Measurements from ENCODE around the gene MPP7.
"Not testable (repeated sequence)": the region's sequence is repeated elsewhere in the genome, so short reads cannot be mapped to it uniquely, and the experiment has no call there.

MPP7 gene

DNA sequence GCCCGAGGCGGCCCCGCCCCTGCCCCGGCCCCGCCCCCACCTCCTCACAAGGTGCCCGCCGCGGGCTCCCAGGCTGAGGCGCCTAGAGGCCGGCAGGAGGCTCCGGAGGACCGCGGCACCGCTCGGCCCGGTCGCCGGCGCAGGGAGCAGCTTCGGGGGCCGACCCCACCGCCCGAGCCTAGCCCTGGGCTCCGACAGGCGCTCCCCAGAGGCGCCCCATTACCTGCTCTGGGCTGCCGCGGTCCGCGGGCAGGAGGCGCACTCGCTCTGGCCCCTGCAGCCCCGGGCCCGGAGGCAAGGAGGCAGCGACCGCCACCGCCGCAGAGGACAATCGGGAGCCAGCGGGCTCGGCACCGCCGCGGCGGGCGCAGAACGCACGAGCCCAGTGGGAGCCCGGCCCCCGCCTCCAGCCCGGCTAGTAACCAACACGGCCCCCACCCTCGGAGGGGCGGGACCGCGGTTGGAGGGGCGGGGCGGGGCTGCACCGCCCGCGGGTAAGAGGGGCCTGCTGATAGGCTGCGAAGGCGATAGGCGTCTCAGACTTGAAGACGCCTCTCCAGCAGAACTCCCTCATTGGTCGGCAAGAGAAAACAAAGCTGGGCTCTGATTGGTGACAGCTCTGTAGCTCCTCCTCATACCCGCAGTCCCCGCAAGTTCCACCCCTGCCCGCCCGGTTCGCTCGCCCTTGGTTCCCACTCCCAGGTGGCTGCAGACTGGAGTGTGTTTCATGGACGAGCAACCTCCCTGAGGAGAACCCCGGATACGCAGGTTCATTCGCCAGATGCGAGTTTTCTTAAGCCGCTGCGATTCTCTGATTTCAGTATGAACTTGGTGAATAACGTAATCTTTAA is at the start of gene MPP7:
Gene MPP7, minus strand, starts transcription at position 427 of the 851 bp plus-strand sequence. CDS start 64,460 bp downstream, outside the sequence.
- DNase-seq (ENCODE audit: low read depth): peak; percentile 90
- peak; percentile 13 for TF ChIP-seq CTCF (IDR thresholded peaks at IDR 0.05; ENCODE audit: low read depth, low read length, missing control alignments)
- peak within 1 kb of the TSS; percentile 67 for H3K4me3 ChIP-seq (ENCODE audit: low read depth, low read length)

GRCh38 chr10:28349892-28350291 is 47.0 kb upstream of the MPP7 start:
- no peak for DNase-seq (ENCODE audit: low read depth)
- TF ChIP-seq CTCF (IDR thresholded peaks at IDR 0.05; ENCODE audit: low read depth, low read length, missing control alignments): no peak
- no peak overlapping the region for H3K4me3 ChIP-seq (ENCODE audit: low read depth, low read length)

DNA sequence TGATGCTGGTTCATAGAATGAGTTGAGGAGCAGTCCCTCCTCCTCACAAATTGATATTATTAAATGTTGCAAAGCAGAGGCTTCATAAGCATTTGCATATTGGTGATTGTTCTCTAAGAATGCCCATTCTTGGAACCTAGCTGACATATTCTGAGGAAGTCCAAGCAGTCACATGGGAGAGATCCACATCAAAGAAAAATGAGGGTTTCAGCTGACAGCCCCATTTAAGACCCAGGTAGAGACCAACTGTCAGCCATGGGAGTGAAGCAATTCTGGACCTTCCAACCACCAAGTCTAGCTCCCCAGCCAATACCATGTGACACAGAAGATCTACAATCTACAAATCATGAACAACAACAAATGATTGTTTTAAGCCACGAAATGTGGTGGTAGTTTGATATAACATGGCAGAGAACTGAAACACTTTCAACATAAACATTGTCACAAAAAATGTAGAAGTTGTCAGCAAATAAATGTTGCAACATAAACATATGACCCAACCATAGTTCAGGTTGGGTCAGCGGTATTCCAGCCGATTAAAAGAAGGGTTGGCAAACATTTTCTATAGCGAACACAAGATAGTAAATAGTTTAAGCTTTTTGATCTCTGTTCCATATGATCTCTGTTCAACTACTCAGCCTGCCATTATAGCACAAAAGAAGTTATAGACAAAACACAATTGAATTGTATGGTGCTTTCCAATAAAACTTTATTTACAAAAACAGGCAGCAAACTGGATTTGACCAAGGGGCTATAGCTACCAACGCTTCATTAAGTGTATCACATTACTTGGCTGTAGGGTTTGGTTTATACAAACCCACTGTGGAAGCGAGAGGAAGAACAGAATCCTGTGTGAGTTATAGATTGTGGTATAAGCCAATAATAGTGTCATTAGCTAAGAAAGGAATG is 41.4 kb upstream of the MPP7 start:
- TF ChIP-seq CTCF (IDR thresholded peaks at IDR 0.05; ENCODE audit: low read depth, low read length, missing control alignments): no peak
- no peak for DNase-seq (ENCODE audit: low read depth)
- H3K4me3 ChIP-seq (ENCODE audit: low read depth, low read length): no peak overlapping the region

- no peak for TF ChIP-seq CTCF (IDR thresholded peaks at IDR 0.05; ENCODE audit: low read depth, low read length, missing control alignments)
- H3K4me3 ChIP-seq (ENCODE audit: low read depth, low read length): no peak overlapping the region
- no peak for DNase-seq (ENCODE audit: low read depth)
These were observed 40.4 kb upstream of the MPP7 start for GRCh38 chr10:28343252-28343651.

GRCh38 chr10:28341679-28342078 is 38.8 kb upstream of the MPP7 start:
- DNase-seq (ENCODE audit: low read depth): not testable (repeated sequence)

DNA sequence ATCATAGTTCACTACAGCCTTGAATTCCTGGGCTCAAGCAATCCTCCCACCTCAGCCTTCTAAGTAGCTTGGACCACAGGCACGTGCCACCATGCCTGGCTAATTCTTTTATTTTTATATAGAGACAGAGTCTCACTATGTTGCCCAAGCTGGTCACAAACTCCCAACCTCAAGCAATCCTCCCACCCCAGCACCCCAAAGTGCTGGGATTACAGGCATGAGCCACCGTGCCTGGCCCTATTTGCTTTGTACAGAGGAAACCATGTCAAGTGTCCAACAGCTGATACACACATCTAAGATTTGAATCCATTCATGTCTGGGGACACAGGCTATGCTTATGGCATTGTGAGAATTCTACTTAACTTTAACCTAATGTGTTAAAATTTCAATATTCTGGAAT is 29.9 kb upstream of the MPP7 start:
- DNase-seq (ENCODE audit: low read depth): no peak
- no peak for TF ChIP-seq CTCF (IDR thresholded peaks at IDR 0.05; ENCODE audit: low read depth, low read length, missing control alignments)
- no peak overlapping the region for H3K4me3 ChIP-seq (ENCODE audit: low read depth, low read length)

More at GRCh38 chr10:28341679-28342078, 38.8 kb upstream of the MPP7 start:
- not testable (repeated sequence) for H3K4me3 ChIP-seq (ENCODE audit: low read depth, low read length)

GRCh38 chr10:28331841-28332240 is 29.0 kb upstream of the MPP7 start:
- no peak for TF ChIP-seq CTCF (IDR thresholded peaks at IDR 0.05; ENCODE audit: low read depth, low read length, missing control alignments)
- no peak for DNase-seq (ENCODE audit: low read depth)
- H3K4me3 ChIP-seq (ENCODE audit: low read depth, low read length): no peak overlapping the region

Data from GM12864 (cell line).